Smooth muscle cell (in vitro differentiated cells): ENCODE measurements around the gene CLCA4. TPM values are rescaled to one million over a fixed set of nuclear protein-coding genes. Genes with fewer than 3 reads are reported as not detected.

Source experiments
- DNase-seq: peaks from one replicate; lab custom pipeline; 2025; ENCODE audit not compliant: unreplicated experiment; lab: John Stamatoyannopoulos, UW
- H2AFZ ChIP-seq: fragments of 200-600 bp; sonication (generic); 2 replicates; pipeline ENCODE4 v1.6.0; 2016; ENCODE audit warnings: antibody characterized with exemption, low read depth, mild to moderate bottlenecking
- H3F3A ChIP-seq: fragments of 200-600 bp; sonication (generic); 2 replicates; pipeline ENCODE4 v1.6.0; 2017; ENCODE audit warnings: antibody characterized with exemption, low read depth
- H3K27ac ChIP-seq: fragments of 200-600 bp; sonication (generic); 2 replicates; pipeline ENCODE4 v1.5.1; 2016; ENCODE audit warnings: low read depth, mild to moderate bottlenecking
- H3K27me3 ChIP-seq: fragments of 200-600 bp; sonication (generic); 2 replicates; pipeline ENCODE4 v1.6.1; 2016; ENCODE audit warnings: low read depth, mild to moderate bottlenecking
- H3K36me3 ChIP-seq: fragments of 200-600 bp; sonication (generic); 2 replicates; pipeline ENCODE4 v1.5.1; 2016; ENCODE audit warnings: low read depth
- H3K4me1 ChIP-seq: fragments of 200-600 bp; sonication (generic); 2 replicates; pipeline ENCODE4 v1.5.1; 2016; ENCODE audit warnings: low read depth
- H3K4me2 ChIP-seq: fragments of 200-600 bp; sonication (generic); 2 replicates; pipeline ENCODE4 v1.6.0; 2016; ENCODE audit warnings: mild to moderate bottlenecking
- H3K4me3 ChIP-seq: fragments of 200-600 bp; sonication (generic); 2 replicates; pipeline ENCODE4 v1.5.1; 2016; ENCODE audit warnings: mild to moderate bottlenecking
- H3K79me2 ChIP-seq: fragments of 200-600 bp; sonication (generic); 2 replicates; pipeline ENCODE4 v1.6.0; 2016; ENCODE audit warnings: low read depth, mild to moderate bottlenecking
- H3K9ac ChIP-seq: fragments of 200-600 bp; sonication (generic); 2 replicates; pipeline ENCODE4 v1.6.0; 2016; ENCODE audit warnings: low read depth
- H3K9me3 ChIP-seq: fragments of 200-600 bp; sonication (generic); replicated peaks from 2 replicates; pipeline ENCODE4 v1.5.1; 2016; ENCODE audit warnings: low read depth
- H4K20me1 ChIP-seq: fragments of 200-600 bp; sonication (generic); 2 replicates; pipeline ENCODE4 v1.6.0; 2016; ENCODE audit warnings: low read depth
- CTCF ChIP-seq: fragments of 200-600 bp; sonication (generic); IDR thresholded peaks from 2 replicates; pipeline ENCODE4 v1.5.1; 2017; ENCODE audit warnings: borderline replicate concordance, mild to moderate bottlenecking, antibody characterized with exemption; ENCODE audit not compliant: insufficient read depth, poor library complexity, severe bottlenecking
- WGBS: methylation state at CpG from one replicate; pipeline ENCODE4 v1.1.7; 2016; ENCODE audit warnings: low lambda C conversion rate; 5-methylcytosine and 5-hydroxymethylcytosine counted together
- polyA plus RNA-seq: library from polyadenylated mRNA; unstranded; fragments of >200 nt; fragmentation: Nextera tagmentation; extraction: Ambion mirVana; gene quantifications from 2 replicates; pipeline ENCODE4 v1.2.1, GENCODE V29; 2016
- total RNA-seq: library from RNA; depleted of rRNA; stranded (reverse); fragments of >200 nt; gene quantifications from 2 replicates; pipeline ENCODE4 v1.2.3, GENCODE V29; 2014

The CLCA4 gene
- total and polyA plus RNA-seq, 2 experiments from 2014 or later, result not detected

DNA sequence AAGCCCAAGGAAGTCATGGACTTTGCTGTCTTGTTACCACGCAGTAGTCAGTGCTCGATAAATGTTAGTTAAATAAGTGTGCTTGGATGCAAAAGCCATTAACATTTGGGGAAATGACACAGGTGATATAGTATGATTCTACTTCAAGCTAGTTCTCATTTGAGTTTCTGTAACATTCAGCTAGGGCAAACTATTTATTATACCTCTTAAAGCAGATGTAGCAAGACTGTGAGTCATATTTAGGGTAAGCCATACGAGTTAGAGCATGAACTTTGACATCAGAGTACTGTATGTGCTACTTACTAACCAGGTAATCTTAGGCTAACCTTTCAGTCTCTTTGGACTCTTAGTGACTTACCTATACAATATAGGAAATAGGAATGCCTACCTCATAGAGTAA, 21.0 kb downstream of the CLCA4 start:
- DNase-seq, result no peak
- no peak overlapping the region for H3K4me3 ChIP-seq
- no peaks in the 10 kb centered on the region for H3K4me1 ChIP-seq
- TF ChIP-seq CTCF, result no peak
- H3K9ac ChIP-seq, result no peak overlapping the region
- no peaks in the 10 kb centered on the region for H4K20me1 ChIP-seq
- H3K27ac ChIP-seq, result no peak overlapping the region
- H3K9me3 ChIP-seq, result no peaks in the 10 kb centered on the region
- no peaks in the 10 kb centered on the region for H3K79me2 ChIP-seq
- H3K4me2 ChIP-seq, result no peak overlapping the region
- H3F3A ChIP-seq, result no peaks in the 10 kb centered on the region
- H3K27me3 ChIP-seq, result peaks cover 4% of the 10 kb centered on the region
- H3K36me3 ChIP-seq, result no peaks in the 10 kb centered on the region
- WGBS, result 83% methylated on average over 3 of the region's 3 CpGs
- no peak overlapping the region for H2AFZ ChIP-seq

GRCh38 chr1:86573763-86574484, 27.0 kb downstream of the CLCA4 start:
- no peak for DNase-seq
- no peak overlapping the region for H3K4me3 ChIP-seq
- no peak for TF ChIP-seq CTCF
- H3K4me2 ChIP-seq, result no peak overlapping the region
- no peaks in the 10 kb centered on the region for H3F3A ChIP-seq
- no peak overlapping the region for H3K27ac ChIP-seq
- no peak overlapping the region for H2AFZ ChIP-seq
- no peaks in the 10 kb centered on the region for H4K20me1 ChIP-seq
- no peak overlapping the region for H3K9ac ChIP-seq
- no peaks in the 10 kb centered on the region for H3K36me3 ChIP-seq
- no peaks in the 10 kb centered on the region for H3K9me3 ChIP-seq
- peaks cover under 1% of the 10 kb centered on the region for H3K27me3 ChIP-seq
- H3K4me1 ChIP-seq, result no peaks in the 10 kb centered on the region
- 95% methylated on average over 2 of the region's 2 CpGs for WGBS
- H3K79me2 ChIP-seq, result no peaks in the 10 kb centered on the region

DNA sequence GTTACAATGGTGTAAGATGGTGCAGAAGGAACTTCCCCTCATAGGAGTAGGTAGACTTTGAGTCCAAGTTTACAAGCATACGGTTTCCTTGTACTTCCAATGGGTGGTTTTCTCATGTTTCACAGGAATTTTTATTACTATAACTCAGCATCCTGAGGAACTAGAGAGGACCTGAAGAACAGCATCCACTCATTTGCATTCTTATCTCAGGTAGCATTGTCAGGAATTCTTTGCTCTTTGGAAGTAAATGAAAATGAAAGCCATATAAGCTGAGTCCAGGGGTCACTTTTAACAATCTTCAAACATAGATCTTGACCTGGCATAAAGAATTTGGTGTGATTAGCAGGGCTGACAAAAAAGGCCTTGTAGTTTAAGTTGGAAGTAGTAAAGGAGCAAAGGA, 34.4 kb downstream of the CLCA4 start:
- Histone ChIP-seq H3K4me1 (no peaks in the 10 kb centered on the region), H3K4me3 (no peak overlapping the region), H2AFZ (no peak overlapping the region), H3K79me2 (no peaks in the 10 kb centered on the region), H3K27ac (no peak overlapping the region), H3K9me3 (no peaks in the 10 kb centered on the region), H3K9ac (no peak overlapping the region), H3K27me3 (no peaks in the 10 kb centered on the region), H3F3A (no peaks in the 10 kb centered on the region), H3K36me3 (no peaks in the 10 kb centered on the region), H4K20me1 (no peaks in the 10 kb centered on the region), H3K4me2 (no peak overlapping the region)
- 56% methylated on average over 1 of the region's 1 CpG for WGBS
- no peak for TF ChIP-seq CTCF
- no peak for DNase-seq

GRCh38 chr1:86582161-86582560, 35.3 kb downstream of the CLCA4 start:
- H3K9ac ChIP-seq, result no peak overlapping the region
- H3K4me2 ChIP-seq, result no peak overlapping the region
- no peak for TF ChIP-seq CTCF
- no peaks in the 10 kb centered on the region for H4K20me1 ChIP-seq
- no peak overlapping the region for H2AFZ ChIP-seq
- no peak overlapping the region for H3K4me3 ChIP-seq
- 97% methylated on average over 1 of the region's 1 CpG for WGBS
- DNase-seq, result no peak
- H3K36me3 ChIP-seq, result no peaks in the 10 kb centered on the region
- no peaks in the 10 kb centered on the region for H3K79me2 ChIP-seq
- H3K27me3 ChIP-seq, result no peaks in the 10 kb centered on the region
- H3F3A ChIP-seq, result no peaks in the 10 kb centered on the region
- no peak overlapping the region for H3K27ac ChIP-seq
- H3K4me1 ChIP-seq, result no peaks in the 10 kb centered on the region
- H3K9me3 ChIP-seq, result no peaks in the 10 kb centered on the region
